GM19463 (cell line): ENCODE data around the gene ERF.

Experiments
- ATAC-seq: cut with Tn5 transposase; IDR thresholded peaks from one replicate; pipeline ENCODE4 v1.9.1; 2021; ENCODE audit warnings: mild to moderate bottlenecking, moderate library complexity; ENCODE audit not compliant: unreplicated experiment

The ERF gene

GRCh38 chr19:42244347-42245220, 10.3 kb downstream of the ERF start:
- peak; percentile 34 for ATAC-seq

GRCh38 chr19:42242512-42243409, 12.2 kb downstream of the ERF start, which contains the start of gene GSK3A:
TSS of gene GSK3A (minus strand) at chr19:42242602. CDS start at chr19:42242465, 137 bp downstream.
- ATAC-seq: peak; percentile 59

DNA sequence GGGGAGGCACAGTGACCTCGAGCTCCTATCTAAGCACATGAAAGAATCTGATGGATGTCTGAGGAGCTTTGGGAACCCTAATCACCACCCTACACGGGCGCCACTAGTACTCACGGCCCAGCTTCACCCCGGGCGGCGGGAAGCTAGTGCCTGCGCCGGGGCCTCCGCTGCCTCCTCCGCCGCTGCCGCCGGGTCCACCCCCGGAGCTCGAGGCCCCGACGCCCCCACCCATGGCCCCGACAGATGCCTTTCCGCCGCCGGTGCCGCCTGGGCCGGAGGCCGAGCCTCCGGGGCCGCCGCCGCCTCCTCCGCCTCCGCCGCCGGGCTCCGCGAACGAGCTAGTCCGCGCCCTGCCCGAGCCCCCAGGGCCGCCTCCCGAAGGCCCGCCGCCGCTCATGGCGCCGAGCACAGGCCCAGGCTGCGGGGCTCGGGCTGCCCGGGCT, 12.8 kb downstream of the ERF start:
- no peak for ATAC-seq

- no peak for ATAC-seq
Measured at GRCh38 chr19:42241279-42241678, 13.6 kb downstream of the ERF start.

GRCh38 chr19:42239544-42240220, 15.2 kb downstream of the ERF start:
- ATAC-seq: no peak

DNA sequence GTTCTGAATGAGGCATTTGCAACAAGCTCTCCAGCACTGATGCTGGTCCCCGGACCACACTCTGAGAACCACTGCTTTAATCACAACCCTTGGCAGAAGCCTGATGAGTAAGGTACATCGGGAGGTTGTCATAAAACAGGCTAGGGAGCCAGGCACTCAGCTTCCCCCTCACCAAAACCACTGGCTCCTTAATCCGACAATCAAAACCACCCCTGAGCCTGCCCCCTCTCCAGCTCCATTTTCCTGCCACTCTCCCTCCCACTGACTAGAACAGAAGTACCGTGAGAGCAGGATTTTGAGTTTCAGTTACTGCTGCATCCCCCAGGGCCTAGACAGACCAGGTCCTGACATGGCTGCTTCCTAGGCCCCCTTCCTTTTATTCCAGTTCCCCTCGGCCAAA, 19.7 kb downstream of the ERF start:
- no peak for ATAC-seq

DNA sequence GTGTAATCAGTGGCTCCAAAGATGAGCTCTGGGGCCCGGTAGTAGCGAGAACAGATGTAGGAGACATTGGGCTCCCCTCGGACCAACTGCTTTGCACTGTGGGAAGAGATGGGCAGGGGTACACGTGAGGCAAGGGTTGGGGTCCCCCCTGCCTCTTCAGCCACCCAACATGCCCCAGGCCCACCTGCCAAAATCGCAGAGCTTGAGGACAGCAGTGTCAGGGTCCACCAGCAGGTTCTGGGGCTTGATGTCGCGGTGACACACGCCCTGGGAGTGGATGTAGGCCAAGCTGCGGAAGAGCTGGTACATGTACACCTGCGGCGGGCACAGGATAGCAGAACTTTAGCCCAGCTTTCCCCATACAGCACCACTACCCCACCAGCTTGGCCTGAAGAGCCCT, 20.6 kb downstream of the ERF start:
- ATAC-seq: no peak

GRCh38 chr19:42233678-42234292, 21.1 kb downstream of the ERF start:
- no peak for ATAC-seq

DNA sequence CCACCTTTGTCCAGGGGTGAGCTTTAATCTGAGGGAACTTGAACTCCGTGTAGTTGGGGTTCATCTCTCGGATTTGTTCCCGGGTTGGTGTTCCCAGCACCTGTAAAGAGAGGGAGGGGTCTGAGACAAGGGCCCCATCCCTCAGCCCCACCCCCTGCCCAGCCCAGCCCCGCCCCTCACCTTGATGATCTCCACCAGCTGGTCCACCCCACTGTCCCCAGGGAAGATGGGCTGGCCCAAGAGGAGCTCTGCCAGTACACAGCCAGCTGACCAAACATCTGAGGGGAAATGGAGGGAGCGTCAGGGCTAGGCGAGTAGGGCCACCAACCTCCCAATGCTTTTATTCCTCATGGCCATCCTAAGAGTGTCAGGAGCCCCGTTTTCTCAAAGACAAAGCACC, 21.8 kb downstream of the ERF start:
- ATAC-seq: no peak

DNA sequence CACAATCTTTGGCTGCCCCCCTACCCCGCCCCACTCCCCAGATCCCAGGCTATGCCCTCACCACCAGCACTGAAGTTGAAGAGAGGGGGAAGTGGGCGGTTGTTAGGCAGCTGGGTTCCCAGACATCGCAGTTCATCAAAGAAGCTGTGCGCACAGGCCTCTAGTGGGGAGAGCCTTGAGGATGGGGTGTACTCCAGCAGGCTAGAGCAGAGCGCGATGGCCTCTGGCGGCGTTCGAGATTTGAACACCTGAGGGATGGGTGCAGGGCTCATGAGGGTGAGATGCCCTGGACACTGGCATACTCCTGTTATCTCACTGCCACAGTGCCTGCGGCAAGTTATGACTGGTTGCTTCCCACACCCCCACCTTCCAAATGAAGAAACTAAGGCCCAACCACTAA, 22.5 kb downstream of the ERF start:
- no peak for ATAC-seq

DNA sequence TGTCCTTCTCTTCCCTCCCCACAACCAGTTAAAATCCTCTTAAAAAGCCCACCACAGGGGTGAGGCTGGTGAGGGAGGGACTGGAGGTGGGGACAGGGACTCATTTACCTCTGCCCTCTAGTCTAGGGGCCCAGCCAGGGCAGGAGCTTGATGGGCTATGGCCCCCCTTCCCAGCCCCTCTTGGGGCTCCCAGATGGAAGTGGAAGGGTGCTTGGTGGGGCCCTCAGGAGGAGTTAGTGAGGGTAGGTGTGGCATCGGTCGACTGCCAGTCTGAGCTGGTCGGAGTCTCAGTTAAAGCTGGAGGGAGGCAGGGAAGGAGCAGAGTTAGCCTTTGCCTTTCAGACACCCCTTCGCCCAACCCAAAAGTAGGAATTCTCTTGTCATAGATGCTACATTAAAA, 24.4 kb downstream of the ERF start:
- no peak for ATAC-seq

DNA sequence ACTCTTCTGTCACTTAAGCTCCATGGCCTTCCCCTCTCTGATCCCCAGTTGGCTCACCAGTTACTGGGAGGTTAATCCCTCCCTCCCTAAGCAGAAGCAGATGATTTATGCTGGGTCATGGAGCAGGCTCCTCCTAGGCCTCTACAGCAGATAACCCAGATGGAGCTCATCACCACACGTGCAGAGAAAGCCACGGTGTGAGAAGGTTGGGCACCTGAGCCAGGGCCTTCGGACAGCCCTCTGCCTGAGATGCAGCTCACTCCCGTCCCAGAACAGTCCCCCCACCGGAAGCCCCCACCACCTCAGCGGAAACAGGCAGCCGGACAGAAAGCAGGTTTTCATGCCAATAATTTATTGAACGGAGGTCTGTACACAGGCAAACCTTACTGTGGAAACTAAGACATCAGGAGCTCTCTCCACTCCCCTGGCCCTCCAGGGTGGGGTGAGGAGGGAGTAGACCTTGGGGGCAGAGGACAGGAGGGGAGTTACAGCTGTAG, 25.0 kb downstream of the ERF start:
- ATAC-seq: no peak

GRCh38 chr19:42229301-42229854, 25.6 kb downstream of the ERF start:
- ATAC-seq: no peak

DNA sequence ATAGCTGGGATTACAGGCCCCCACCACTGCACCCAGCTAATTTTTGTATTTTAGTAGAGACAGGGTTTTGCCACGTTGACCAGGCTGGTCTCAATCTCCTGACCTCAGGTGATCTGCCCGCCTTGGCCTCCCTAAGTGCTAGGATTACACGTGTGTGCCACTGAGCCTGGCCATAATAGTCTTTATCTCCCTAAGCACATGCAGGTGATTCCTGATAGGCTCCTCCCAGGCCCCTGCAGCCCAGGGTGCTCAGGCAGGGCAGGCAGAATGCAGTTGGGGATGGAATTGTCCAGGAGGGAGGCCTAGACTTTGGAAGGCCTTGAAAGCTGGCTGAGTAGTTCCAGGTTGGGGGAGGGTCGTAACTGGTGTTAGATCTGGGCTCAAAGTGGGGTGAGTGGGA, 26.3 kb downstream of the ERF start:
- ATAC-seq: no peak

DNA sequence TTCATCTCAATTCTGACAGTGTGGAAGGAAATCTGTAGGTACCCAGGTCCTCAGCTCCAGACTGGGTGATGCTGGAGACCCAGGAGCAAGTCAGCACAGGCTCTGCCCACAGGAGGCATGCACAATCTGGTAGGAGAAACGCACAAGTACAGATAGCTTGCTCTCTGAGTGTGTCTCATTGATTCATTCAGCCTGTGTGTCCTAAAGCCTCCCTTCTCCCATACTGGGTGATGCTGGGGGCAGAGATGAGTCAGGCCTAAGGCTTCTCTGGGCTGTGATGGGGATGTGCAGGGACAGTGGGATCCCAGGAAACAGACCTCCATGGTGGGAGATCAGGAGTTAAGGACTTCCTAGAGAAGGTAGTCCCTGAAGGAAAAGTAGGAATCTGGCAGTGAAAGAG, 28.0 kb downstream of the ERF start:
- no peak for ATAC-seq

DNA sequence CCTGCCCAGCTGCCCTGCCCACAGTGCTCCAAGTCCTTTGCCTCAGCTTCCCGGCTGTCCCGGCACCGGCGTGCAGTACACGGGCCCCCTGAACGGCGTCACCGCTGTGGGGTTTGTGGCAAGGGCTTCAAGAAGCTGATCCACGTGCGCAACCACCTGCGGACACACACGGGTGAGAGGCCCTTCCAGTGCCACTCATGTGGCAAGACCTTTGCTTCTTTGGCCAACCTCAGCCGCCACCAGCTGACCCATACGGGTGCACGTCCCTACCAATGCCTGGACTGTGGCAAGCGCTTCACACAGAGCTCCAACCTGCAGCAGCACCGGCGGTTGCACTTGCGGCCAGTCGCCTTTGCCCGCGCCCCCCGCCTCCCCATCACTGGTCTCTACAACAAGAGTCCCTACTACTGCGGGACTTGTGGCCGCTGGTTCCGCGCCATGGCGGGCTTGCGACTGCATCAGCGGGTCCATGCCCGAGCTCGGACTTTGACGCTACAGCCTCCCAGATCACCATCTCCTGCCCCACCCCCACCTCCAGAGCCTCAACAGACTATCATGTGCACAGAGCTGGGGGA, 29.1 kb downstream of the ERF start:
- ATAC-seq: no peak

- ATAC-seq: no peak
Measured at GRCh38 chr19:42224940-42225717, 29.8 kb downstream of the ERF start.

- no peak for ATAC-seq
Measured at GRCh38 chr19:42220751-42221097, 34.2 kb downstream of the ERF start.
